HG02870 (cell line): ENCODE results near the gene TNFAIP1.
"Not testable (repeated sequence)": the region's sequence is repeated elsewhere in the genome, so short reads cannot be mapped to it uniquely, and the experiment has no call there.

Experiments
- ATAC-seq: cut with Tn5 transposase; IDR thresholded peaks from one replicate; pipeline ENCODE4 v1.9.1; 2021; ENCODE audit warnings: mild to moderate bottlenecking, moderate library complexity; ENCODE audit not compliant: unreplicated experiment

The TNFAIP1 gene

GRCh38 chr17:28335201-28335958 lies at the start of gene TNFAIP1, which contains the start of gene IFT20:
Gene TNFAIP1 (plus strand): TSS chr17:28335761. CDS start chr17:28339522, 3,761 bp downstream.
Gene IFT20 (minus strand): TSS chr17:28335472. CDS start chr17:28331985, 3,487 bp downstream.
- peak; percentile 96 for ATAC-seq

- ATAC-seq, result no peak
These were observed 49.6 kb upstream of the TNFAIP1 start for GRCh38 chr17:28285965-28286364.

- ATAC-seq, result no peak
These were observed 44.9 kb upstream of the TNFAIP1 start for GRCh38 chr17:28290703-28291102.

GRCh38 chr17:28291780-28292330 lies 43.7 kb upstream of the TNFAIP1 start:
- no peak for ATAC-seq

- not testable (repeated sequence) for ATAC-seq
These were observed 42.7 kb upstream of the TNFAIP1 start for GRCh38 chr17:28292878-28293277.

GRCh38 chr17:28293994-28294393 lies 41.6 kb upstream of the TNFAIP1 start:
- ATAC-seq, result no peak

- no peak for ATAC-seq
These were observed 39.6 kb upstream of the TNFAIP1 start for GRCh38 chr17:28295677-28296578.

GRCh38 chr17:28298449-28298848 lies 37.1 kb upstream of the TNFAIP1 start:
- no peak for ATAC-seq

GRCh38 chr17:28306954-28307401 lies 28.6 kb upstream of the TNFAIP1 start:
- no peak for ATAC-seq

- ATAC-seq, result no peak
These were observed 21.7 kb upstream of the TNFAIP1 start for GRCh38 chr17:28313841-28314240.

GRCh38 chr17:28315846-28316705 lies 19.5 kb upstream of the TNFAIP1 start:
- ATAC-seq, result no peak

GRCh38 chr17:28317099-28317965 lies 18.2 kb upstream of the TNFAIP1 start:
- ATAC-seq, result no peak

- no peak for ATAC-seq
These were observed 17.4 kb upstream of the TNFAIP1 start for GRCh38 chr17:28317966-28318758.

- peak; percentile 95 for ATAC-seq
These were observed 16.6 kb upstream of the TNFAIP1 start, which contains the start of gene TMEM97 for GRCh38 chr17:28318759-28319597. Gene TMEM97 (plus strand): TSS chr17:28319200. CDS start chr17:28319240, 40 bp downstream.

- ATAC-seq, result no peak
These were observed 16.0 kb upstream of the TNFAIP1 start for GRCh38 chr17:28319598-28319935.

- no peak for ATAC-seq
These were observed 15.1 kb upstream of the TNFAIP1 start for GRCh38 chr17:28320215-28321061.

- ATAC-seq, result no peak
These were observed 11.3 kb upstream of the TNFAIP1 start for GRCh38 chr17:28324267-28324745.
